ENCODE data around the gene SCN3A.

The SCN3A gene

DNA sequence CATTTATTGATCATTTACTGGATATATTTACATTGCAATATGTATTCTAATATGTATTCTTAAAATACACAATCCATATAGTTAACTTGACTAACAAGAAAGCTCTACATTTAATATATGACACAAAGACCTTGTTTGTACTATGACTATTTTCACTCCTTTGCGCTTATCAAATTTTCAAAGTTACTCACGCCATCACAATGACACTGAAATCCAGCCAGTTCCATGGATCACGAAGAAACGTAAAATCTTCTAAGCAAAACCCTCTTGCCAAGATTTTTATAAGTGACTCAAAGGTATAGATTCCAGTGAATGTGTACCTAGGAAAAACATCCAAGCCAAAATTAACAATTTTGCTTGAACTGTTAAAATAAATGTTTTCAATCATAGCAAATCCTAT, 39.6 kb downstream of the SCN3A start:
- TF ChIP-seq, protein P1, sequence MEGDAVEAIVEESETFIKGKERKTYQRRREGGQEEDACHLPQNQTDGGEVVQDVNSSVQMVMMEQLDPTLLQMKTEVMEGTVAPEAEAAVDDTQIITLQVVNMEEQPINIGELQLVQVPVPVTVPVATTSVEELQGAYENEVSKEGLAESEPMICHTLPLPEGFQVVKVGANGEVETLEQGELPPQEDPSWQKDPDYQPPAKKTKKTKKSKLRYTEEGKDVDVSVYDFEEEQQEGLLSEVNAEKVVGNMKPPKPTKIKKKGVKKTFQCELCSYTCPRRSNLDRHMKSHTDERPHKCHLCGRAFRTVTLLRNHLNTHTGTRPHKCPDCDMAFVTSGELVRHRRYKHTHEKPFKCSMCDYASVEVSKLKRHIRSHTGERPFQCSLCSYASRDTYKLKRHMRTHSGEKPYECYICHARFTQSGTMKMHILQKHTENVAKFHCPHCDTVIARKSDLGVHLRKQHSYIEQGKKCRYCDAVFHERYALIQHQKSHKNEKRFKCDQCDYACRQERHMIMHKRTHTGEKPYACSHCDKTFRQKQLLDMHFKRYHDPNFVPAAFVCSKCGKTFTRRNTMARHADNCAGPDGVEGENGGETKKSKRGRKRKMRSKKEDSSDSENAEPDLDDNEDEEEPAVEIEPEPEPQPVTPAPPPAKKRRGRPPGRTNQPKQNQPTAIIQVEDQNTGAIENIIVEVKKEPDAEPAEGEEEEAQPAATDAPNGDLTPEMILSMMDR (conservative IDR thresholded peaks at IDR 0.05; ENCODE audit: low read depth, low read length), result no peak
- no peak overlapping the region for H3K4me3 ChIP-seq (ENCODE audit: low read depth, low read length)
- DNase-seq (ENCODE audit: low read depth), result no peak

DNA sequence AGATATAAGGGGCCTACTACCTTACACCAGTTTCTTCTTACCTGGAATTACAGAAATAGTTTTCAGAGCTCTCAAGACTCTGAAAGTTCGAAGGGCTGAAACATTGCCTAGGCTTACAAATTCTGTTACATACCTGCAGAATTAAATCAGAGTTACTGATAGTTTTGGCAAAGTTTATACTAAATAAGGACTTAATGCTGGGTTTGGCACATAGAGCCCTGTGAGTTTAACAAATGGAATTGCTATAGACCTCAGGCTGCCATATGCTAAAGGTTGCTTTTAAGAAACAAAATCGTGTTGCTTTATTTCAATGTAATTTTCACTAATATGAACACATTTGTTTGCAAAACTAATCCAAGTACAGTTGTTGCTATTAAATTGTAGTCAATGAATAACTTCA, 40.1 kb downstream of the SCN3A start:
- no peak for DNase-seq (ENCODE audit: low read depth)
- TF ChIP-seq, protein P1 (conservative IDR thresholded peaks at IDR 0.05; ENCODE audit: low read depth, low read length), result no peak
- H3K4me3 ChIP-seq (ENCODE audit: low read depth, low read length), result no peak overlapping the region

DNA sequence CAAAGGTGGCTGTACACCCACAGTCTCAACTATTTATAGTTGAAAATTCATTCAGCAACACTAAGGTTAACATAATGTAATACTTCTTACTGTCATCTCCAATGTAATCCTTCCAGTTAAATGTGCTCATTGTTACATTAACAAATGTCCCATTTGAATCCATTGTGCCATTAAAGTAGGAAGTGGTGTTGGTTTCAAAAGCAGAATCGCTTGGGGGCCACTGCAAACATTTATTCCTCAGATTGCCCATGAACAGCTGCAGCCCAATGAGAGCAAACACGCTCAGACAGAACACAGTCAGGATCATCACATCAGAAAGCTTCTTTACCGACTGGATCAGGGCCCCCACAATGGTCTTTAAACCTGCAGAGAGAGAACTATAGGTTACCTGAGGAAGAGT, 41.4 kb downstream of the SCN3A start:
- no peak for DNase-seq (ENCODE audit: low read depth)
- H3K4me3 ChIP-seq (ENCODE audit: low read depth, low read length), result no peak overlapping the region
- TF ChIP-seq, protein P1 (conservative IDR thresholded peaks at IDR 0.05; ENCODE audit: low read depth, low read length), result no peak

DNA sequence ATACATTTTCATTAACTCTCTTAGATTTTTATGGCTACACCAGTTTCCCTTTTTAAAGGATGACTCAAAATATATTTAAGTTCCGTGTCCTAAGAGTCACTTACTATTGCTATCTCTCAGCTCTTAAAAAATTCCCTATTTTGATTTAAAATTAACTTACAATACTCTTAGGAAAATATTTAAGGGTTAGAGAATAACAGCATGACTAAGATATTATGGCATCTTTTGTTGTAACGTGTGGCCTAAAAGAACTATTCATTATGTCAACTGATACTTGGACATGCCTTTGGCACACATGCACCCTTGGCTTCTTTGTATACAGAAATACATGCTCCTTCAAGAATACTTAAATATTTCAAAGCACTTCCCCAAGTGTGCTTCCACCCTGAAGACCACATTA, 42.3 kb downstream of the SCN3A start:
- DNase-seq (ENCODE audit: low read depth), result peak; percentile 4
- TF ChIP-seq, protein P1 (conservative IDR thresholded peaks at IDR 0.05; ENCODE audit: low read depth, low read length), result no peak

DNA sequence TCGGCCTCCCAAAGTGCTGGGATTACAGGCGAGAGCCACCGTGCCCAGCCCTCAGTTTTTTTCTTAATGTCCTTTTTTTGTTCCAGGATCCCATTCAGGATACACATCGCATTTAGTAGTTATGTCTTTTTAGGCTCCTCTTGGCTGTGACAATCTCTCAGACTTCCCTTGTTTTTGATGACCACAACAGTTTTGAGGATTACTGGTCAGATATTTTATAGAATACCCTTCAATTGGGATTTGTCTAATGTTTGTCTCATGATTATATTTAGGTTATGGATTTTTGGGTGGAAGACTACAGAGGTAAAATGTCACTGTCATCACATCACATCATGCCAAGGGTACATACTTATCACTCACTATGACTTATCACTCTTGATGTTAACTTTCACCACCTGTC, 46.7 kb downstream of the SCN3A start:
- DNase-seq (ENCODE audit: low read depth), result no peak
- H3K4me3 ChIP-seq (ENCODE audit: low read depth, low read length), result no peak overlapping the region
- TF ChIP-seq, protein P1 (conservative IDR thresholded peaks at IDR 0.05; ENCODE audit: low read depth, low read length), result no peak

More for the DNA sequence above, 42.3 kb downstream of the SCN3A start:
- no peak overlapping the region for H3K4me3 ChIP-seq (ENCODE audit: low read depth, low read length)

DNA sequence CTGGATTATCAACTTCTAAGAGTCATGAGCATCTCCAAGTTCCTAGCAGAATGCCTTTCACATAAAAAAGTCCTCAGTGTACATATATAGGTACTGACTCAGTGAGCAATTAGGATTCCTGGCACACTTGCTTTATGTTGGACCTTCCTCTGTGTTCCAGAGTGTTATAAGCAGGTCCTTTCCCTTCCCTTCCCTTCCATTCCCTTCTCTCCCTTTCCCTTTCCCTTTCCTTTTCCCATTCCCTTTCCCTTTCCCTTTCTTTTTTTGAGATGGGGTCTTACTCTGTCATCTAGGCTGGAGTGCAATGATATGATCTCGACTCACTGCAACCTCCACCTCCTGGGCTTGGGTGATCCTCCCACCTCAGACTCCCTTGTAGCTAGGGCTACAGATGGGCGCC, 48.7 kb downstream of the SCN3A start:
- TF ChIP-seq, protein P1 (conservative IDR thresholded peaks at IDR 0.05; ENCODE audit: low read depth, low read length), result no peak
- H3K4me3 ChIP-seq (ENCODE audit: low read depth, low read length), result no peak overlapping the region
- DNase-seq (ENCODE audit: low read depth), result no peak

DNA sequence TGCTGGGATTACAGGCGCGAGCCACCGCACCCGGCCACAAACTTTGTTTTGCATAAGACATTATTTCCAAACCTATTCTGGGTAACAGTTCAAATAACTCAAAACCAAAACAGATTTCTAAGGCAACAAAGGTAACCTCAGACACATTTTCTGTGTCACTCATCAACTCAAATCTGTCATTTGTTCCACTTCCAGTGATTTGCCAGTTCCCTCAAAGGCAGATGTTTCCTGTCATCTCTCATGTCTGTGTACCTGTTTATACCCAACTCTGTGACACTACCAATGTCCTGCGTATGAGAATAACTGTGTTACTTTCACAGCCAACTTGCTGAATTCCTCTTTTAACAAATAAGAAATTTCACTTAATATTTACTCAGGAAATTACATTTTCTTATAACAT, 54.4 kb downstream of the SCN3A start:
- TF ChIP-seq, protein P1 (conservative IDR thresholded peaks at IDR 0.05; ENCODE audit: low read depth, low read length), result no peak
- DNase-seq (ENCODE audit: low read depth), result no peak
- H3K4me3 ChIP-seq (ENCODE audit: low read depth, low read length), result no peak overlapping the region

All from choroid plexus epithelial cell (primary cell).